HepG2 (cell line): ENCODE measurements around the gene STK4. TPM values are rescaled to one million over a fixed set of nuclear protein-coding genes. Genes with fewer than 3 reads are reported as not detected.

Experiments used
- CEBPB ChIP-seq: IDR thresholded peaks from 2 replicates; pipeline ENCODE4 v1.6.1; 2011; ENCODE audit warnings: low read depth, low read length, improper control_type of control experiment, borderline replicate concordance
- DNMT1 ChIP-seq: sonication (generic); formaldehyde crosslinking; IDR thresholded peaks from 2 replicates; pipeline ENCODE4 v1.5.1; 2020; ENCODE audit warnings: mild to moderate bottlenecking, missing genetic modification reagents
- EED ChIP-seq: sonication (generic); formaldehyde crosslinking; IDR thresholded peaks from 2 replicates; pipeline ENCODE4 v1.5.0; 2020; ENCODE audit warnings: mild to moderate bottlenecking, missing genetic modification reagents
- GABPA ChIP-seq, 2 experiments: IDR thresholded peaks; 2 replicates each; pipeline ENCODE4 v1.6.1; 2011 to 2016; ENCODE audit warnings: low read depth in 2 of 2, low read length in 1 of 2, missing biosample characterization in 1 of 2, missing genetic modification characterization in 1 of 2
- HIVEP1 ChIP-seq: sonication (generic); formaldehyde crosslinking; IDR thresholded peaks from 2 replicates; pipeline ENCODE4 v1.4.0; 2020; ENCODE audit warnings: mild to moderate bottlenecking, missing genetic modification reagents
- HNRNPL ChIP-seq: fragments of 200-400 bp; formaldehyde crosslinking; IDR thresholded peaks from 2 replicates; pipeline ENCODE4 v1.6.1; 2017; ENCODE audit warnings: mild to moderate bottlenecking, low read depth, low read length
- IKZF1 ChIP-seq: fragments of 450-650 bp; IDR thresholded peaks from 2 replicates; pipeline ENCODE4 v1.7.1; 2016
- KDM6A ChIP-seq: IDR thresholded peaks from 2 replicates; pipeline ENCODE4 v1.6.1; 2016; ENCODE audit warnings: low read depth
- MATR3 ChIP-seq: sonication (generic); formaldehyde crosslinking; IDR thresholded peaks from 2 replicates; pipeline ENCODE4 v1.4.0; 2020; ENCODE audit warnings: missing genetic modification reagents
- MEF2D ChIP-seq: sonication (generic); formaldehyde crosslinking; IDR thresholded peaks from 2 replicates; pipeline ENCODE4 v1.5.1; 2020; ENCODE audit warnings: mild to moderate bottlenecking, missing genetic modification reagents
- MTF1 ChIP-seq: sonication (generic); formaldehyde crosslinking; IDR thresholded peaks from 2 replicates; pipeline ENCODE4 v1.5.0; 2020; ENCODE audit warnings: missing genetic modification reagents
- NCOR1 ChIP-seq: fragments of 200-600 bp; sonication (generic); IDR thresholded peaks from 2 replicates; pipeline ENCODE4 v1.7.0; 2017; ENCODE audit warnings: antibody characterized with exemption, low read length, borderline replicate concordance
- RARA ChIP-seq: IDR thresholded peaks from 2 replicates; pipeline ENCODE4 v1.6.1; 2016; ENCODE audit warnings: missing genetic modification reagents, missing compliant biosample characterization
- RBM22 ChIP-seq: fragments of 200-400 bp; formaldehyde crosslinking; optimal IDR thresholded peaks from 2 replicates; pipeline ENCODE3; 2017; ENCODE audit warnings: mild to moderate bottlenecking, low read length, moderate library complexity
- RCOR2 ChIP-seq: IDR thresholded peaks from 2 replicates; pipeline ENCODE4 v1.6.1; 2016; ENCODE audit warnings: missing biosample characterization, missing genetic modification reagents
- REL ChIP-seq: sonication (generic); formaldehyde crosslinking; conservative IDR thresholded peaks from 2 replicates; pipeline ENCODE4 v1.8.0; 2022; ENCODE audit warnings: mild to moderate bottlenecking, missing genetic modification reagents, moderate library complexity
- RELA ChIP-seq: sonication (generic); formaldehyde crosslinking; IDR thresholded peaks from 2 replicates; pipeline ENCODE4 v1.4.0; 2020; ENCODE audit warnings: missing genetic modification reagents
- RFXAP ChIP-seq: sonication (generic); formaldehyde crosslinking; IDR thresholded peaks from 2 replicates; pipeline ENCODE4 v1.4.0; 2020; ENCODE audit warnings: missing genetic modification reagents, borderline replicate concordance
- TEAD3 ChIP-seq: optimal IDR thresholded peaks from 2 replicates; pipeline ENCODE3; 2016; ENCODE audit warnings: borderline replicate concordance
- TRIM24 ChIP-seq: sonication (generic); formaldehyde crosslinking; IDR thresholded peaks from 2 replicates; pipeline ENCODE4 v1.8.0; 2022; ENCODE audit warnings: mild to moderate bottlenecking, missing genetic modification reagents
- ZBTB42 ChIP-seq: sonication (generic); formaldehyde crosslinking; IDR thresholded peaks from 2 replicates; pipeline ENCODE4 v1.5.0; 2020; ENCODE audit warnings: mild to moderate bottlenecking, missing genetic modification reagents
- ZBTB44 ChIP-seq: sonication (generic); formaldehyde crosslinking; IDR thresholded peaks from 2 replicates; pipeline ENCODE4 v1.4.0; 2020; ENCODE audit warnings: missing genetic modification reagents
- ZFP36L1 ChIP-seq: sonication (generic); formaldehyde crosslinking; IDR thresholded peaks from 2 replicates; pipeline ENCODE4 v1.8.0; 2022; ENCODE audit warnings: mild to moderate bottlenecking, missing genetic modification reagents, moderate library complexity
- ZNF17 ChIP-seq: sonication (generic); formaldehyde crosslinking; IDR thresholded peaks from 2 replicates; pipeline ENCODE4 v1.5.0; 2020; ENCODE audit warnings: mild to moderate bottlenecking, missing genetic modification reagents
- ZNF253 ChIP-seq: sonication (generic); formaldehyde crosslinking; IDR thresholded peaks from 2 replicates; pipeline ENCODE4 v1.8.0; 2022; ENCODE audit warnings: mild to moderate bottlenecking, missing genetic modification reagents, borderline replicate concordance
- ZNF3 ChIP-seq: IDR thresholded peaks from 2 replicates; pipeline ENCODE4 v1.7.0; 2017; ENCODE audit warnings: inconsistent platforms
- ZNF558 ChIP-seq: sonication (generic); formaldehyde crosslinking; IDR thresholded peaks from 2 replicates; pipeline ENCODE4 v1.9.0; 2022; ENCODE audit warnings: mild to moderate bottlenecking, missing genetic modification reagents, borderline replicate concordance
- ZNF576 ChIP-seq: sonication (generic); formaldehyde crosslinking; IDR thresholded peaks from 2 replicates; pipeline ENCODE4 v1.4.0; 2020; ENCODE audit warnings: mild to moderate bottlenecking, missing genetic modification reagents
- ZNF691 ChIP-seq: sonication (generic); formaldehyde crosslinking; IDR thresholded peaks from 2 replicates; pipeline ENCODE4 v1.4.0; 2020; ENCODE audit warnings: missing genetic modification reagents, low read depth, mild to moderate bottlenecking, borderline replicate concordance
- polyA plus RNA-seq, 8 experiments: library from polyadenylated mRNA; depleted of rRNA in 3 of 8; stranded (reverse) in 7 of 8; unstranded in 1 of 8; fragments of >200 nt; fragmentation: Illumina TruSeq in 4 of 8; extraction: Trizol in 4 of 8; gene quantifications; 2 replicates each; pipeline versions ENCODE4 v1.2.1 to v1.2.3, GENCODE V29; 2011 to 2016; ENCODE audit warnings: low read depth in 4 of 8, missing spikeins in 1 of 8, mixed read lengths in 1 of 8; ENCODE audit not compliant: insufficient read depth in 1 of 8
- total RNA-seq, 5 experiments: library from RNA; depleted of rRNA; stranded (reverse); fragments of >200 nt; fragmentation: Illumina TruSeq; extraction: Trizol; gene quantifications; 2 replicates each; pipeline ENCODE4 v1.2.3, GENCODE V29; 2016; ENCODE audit warnings: low read depth in 1 of 5
- TF ChIP-seq, protein P1 (sequence below): IDR thresholded peaks from 2 replicates; pipeline ENCODE4 v1.6.1; 2016; ENCODE audit warnings: low read depth, borderline replicate concordance
- TF ChIP-seq, protein P2 (sequence below): sonication (generic); formaldehyde crosslinking; IDR thresholded peaks from 2 replicates; pipeline ENCODE4 v1.5.0; 2020; ENCODE audit warnings: missing genetic modification reagents

Gene STK4
- total and polyA plus RNA-seq, 2 of the 13 experiments (the other 11 are each of a cell fraction or from before 2014, with no cell fraction given) = 25.6 to 38.3 TPM

GRCh38 chr20:45077559-45077958 lies 111.2 kb downstream of the STK4 start (continued):
- TF ChIP-seq MTF1 (CRISPR knock-in tag) (no peak), ZNF17 (CRISPR knock-in tag) (no peak), HIVEP1 (no peak), KDM6A (CRISPR knock-in tag) (peak; percentile 64), NCOR1 (peak; percentile 97), RFXAP (no peak), CEBPB (no peak), ZBTB42 (CRISPR knock-in tag) (no peak), MATR3 (no peak), IKZF1 (no peak), ZNF253 (CRISPR knock-in tag) (no peak), REL (CRISPR knock-in tag) (no peak), ZBTB44 (CRISPR knock-in tag) (no peak), RARA (CRISPR knock-in tag) (peak; percentile 94), ZFP36L1 (CRISPR knock-in tag) (no peak), GABPA (IDR thresholded peaks at IDR 0.05; ENCODE audit: low read depth, low read length) (no peak), GABPA (CRISPR knock-in tag; IDR thresholded peaks at IDR 0.05; ENCODE audit: low read depth) (0 out of 2 replicates have a peak, but pooled peaks have one; percentile 18), DNMT1 (CRISPR knock-in tag) (no peak), RCOR2 (CRISPR knock-in tag) (peak; percentile 91), ZNF691 (no peak), MEF2D (CRISPR knock-in tag) (peak; percentile 91), TRIM24 (CRISPR knock-in tag) (no peak), TEAD3 (peak; percentile 92), EED (CRISPR knock-in tag) (no peak), ZNF558 (no peak), HNRNPL (no peak), ZNF3 (CRISPR knock-in tag) (no peak), RBM22 (no peak), ZNF576 (CRISPR knock-in tag) (no peak), RELA (no peak)
- TF ChIP-seq, protein P1, sequence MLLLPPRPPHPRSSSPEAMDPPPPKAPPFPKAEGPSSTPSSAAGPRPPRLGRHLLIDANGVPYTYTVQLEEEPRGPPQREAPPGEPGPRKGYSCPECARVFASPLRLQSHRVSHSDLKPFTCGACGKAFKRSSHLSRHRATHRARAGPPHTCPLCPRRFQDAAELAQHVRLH (CRISPR knock-in tag) = no peak; the same call in 1 of the 2 replicates
- TF ChIP-seq, protein P2, sequence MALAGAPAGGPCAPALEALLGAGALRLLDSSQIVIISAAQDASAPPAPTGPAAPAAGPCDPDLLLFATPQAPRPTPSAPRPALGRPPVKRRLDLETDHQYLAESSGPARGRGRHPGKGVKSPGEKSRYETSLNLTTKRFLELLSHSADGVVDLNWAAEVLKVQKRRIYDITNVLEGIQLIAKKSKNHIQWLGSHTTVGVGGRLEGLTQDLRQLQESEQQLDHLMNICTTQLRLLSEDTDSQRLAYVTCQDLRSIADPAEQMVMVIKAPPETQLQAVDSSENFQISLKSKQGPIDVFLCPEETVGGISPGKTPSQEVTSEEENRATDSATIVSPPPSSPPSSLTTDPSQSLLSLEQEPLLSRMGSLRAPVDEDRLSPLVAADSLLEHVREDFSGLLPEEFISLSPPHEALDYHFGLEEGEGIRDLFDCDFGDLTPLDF (CRISPR knock-in tag) = no peak
